ENCODE measurements around the gene DQX1.
"Not testable (repeated sequence)": the region's sequence is repeated elsewhere in the genome, so short reads cannot be mapped to it uniquely, and the experiment has no call there.

Gene DQX1

DNA sequence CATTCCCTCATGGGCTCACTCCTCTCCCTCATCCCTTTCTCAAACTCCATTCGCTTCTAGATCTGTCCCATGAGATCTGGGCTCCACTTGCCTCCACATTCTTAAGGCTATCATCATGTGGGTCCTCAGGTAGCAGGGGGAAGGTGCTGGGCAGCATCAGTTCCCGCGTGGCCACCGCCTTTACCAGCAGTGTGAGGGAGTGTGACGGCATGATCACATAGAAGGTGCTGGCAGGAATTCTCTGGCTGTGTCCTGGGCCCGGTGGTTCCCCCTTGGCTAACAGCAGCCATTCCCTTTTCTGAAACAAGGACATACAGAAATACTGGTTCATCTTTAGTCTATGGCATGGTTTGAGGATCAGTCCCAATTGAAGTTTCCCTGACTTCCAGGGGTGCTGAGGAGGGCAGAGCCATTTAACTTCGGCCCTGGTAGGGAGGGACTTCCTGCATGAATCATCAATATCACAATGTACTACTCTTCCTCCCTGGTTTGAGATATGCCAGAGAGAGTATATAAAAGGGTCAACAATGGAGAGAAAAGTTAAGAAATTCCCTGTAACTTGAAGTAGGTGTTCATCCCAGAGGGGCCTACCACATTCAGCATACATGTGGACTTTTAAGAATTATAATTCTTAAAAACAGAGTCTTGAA is 36.2 kb upstream of the DQX1 start:
- ATAC-seq, result no peak

DNA sequence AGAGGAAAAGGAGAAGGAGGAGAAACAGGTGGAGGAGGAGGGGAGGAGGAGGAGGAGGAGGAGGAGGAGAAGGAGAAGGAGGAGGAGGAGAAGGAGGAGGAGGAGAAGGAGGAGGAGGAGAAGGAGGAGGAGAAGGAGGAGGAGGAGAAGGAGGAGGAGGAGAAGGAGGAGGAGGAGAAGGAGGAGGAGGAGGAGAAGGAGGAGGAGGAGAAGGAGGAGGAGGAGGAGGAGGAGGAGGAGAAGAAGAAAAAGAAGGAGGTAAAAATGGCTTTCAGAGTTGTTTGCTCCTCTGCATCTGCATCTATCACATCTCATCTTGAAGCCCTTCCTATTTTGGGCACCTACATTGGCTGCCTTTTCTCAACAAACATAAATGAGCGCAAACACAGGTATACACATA is 35.0 kb upstream of the DQX1 start:
- ATAC-seq, result not testable (repeated sequence)

More for the DNA sequence above, 36.2 kb upstream of the DQX1 start:
- TF ChIP-seq, protein P1, sequence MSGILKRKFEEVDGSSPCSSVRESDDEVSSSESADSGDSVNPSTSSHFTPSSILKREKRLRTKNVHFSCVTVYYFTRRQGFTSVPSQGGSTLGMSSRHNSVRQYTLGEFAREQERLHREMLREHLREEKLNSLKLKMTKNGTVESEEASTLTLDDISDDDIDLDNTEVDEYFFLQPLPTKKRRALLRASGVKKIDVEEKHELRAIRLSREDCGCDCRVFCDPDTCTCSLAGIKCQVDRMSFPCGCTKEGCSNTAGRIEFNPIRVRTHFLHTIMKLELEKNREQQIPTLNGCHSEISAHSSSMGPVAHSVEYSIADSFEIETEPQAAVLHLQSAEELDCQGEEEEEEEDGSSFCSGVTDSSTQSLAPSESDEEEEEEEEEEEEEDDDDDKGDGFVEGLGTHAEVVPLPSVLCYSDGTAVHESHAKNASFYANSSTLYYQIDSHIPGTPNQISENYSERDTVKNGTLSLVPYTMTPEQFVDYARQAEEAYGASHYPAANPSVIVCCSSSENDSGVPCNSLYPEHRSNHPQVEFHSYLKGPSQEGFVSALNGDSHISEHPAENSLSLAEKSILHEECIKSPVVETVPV (CRISPR knock-in tag; IDR thresholded peaks at IDR 0.05), result no peak
- no peak for TF ChIP-seq TCF4 (CRISPR knock-in tag; IDR thresholded peaks at IDR 0.05; ENCODE audit: borderline replicate concordance)
- TF ChIP-seq, protein P2, sequence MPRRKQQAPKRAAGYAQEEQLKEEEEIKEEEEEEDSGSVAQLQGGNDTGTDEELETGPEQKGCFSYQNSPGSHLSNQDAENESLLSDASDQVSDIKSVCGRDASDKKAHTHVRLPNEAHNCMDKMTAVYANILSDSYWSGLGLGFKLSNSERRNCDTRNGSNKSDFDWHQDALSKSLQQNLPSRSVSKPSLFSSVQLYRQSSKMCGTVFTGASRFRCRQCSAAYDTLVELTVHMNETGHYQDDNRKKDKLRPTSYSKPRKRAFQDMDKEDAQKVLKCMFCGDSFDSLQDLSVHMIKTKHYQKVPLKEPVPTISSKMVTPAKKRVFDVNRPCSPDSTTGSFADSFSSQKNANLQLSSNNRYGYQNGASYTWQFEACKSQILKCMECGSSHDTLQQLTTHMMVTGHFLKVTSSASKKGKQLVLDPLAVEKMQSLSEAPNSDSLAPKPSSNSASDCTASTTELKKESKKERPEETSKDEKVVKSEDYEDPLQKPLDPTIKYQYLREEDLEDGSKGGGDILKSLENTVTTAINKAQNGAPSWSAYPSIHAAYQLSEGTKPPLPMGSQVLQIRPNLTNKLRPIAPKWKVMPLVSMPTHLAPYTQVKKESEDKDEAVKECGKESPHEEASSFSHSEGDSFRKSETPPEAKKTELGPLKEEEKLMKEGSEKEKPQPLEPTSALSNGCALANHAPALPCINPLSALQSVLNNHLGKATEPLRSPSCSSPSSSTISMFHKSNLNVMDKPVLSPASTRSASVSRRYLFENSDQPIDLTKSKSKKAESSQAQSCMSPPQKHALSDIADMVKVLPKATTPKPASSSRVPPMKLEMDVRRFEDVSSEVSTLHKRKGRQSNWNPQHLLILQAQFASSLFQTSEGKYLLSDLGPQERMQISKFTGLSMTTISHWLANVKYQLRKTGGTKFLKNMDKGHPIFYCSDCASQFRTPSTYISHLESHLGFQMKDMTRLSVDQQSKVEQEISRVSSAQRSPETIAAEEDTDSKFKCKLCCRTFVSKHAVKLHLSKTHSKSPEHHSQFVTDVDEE (CRISPR knock-in tag; IDR thresholded peaks at IDR 0.05), result no peak

DNA sequence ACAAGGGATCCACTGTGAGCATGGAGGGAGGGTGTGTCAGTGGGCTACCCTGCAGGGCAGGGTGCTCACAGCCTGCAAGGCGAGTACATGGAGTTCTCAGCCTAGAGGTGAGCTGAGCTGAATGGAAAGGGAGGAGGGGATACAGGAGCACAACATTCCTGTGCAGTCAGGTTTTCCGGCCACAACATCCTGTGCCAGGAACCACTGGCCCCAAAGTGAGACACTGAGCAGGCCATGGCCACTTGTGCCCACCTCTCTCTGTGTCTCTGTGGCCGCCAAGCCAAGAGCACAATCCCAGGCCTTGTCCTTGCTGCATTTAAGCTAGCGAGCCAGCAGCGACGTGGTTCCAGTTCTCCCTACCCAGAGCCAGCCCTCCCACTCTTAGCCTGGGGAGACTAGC is 34.6 kb upstream of the DQX1 start:
- ATAC-seq, result peak; percentile 38

DNA sequence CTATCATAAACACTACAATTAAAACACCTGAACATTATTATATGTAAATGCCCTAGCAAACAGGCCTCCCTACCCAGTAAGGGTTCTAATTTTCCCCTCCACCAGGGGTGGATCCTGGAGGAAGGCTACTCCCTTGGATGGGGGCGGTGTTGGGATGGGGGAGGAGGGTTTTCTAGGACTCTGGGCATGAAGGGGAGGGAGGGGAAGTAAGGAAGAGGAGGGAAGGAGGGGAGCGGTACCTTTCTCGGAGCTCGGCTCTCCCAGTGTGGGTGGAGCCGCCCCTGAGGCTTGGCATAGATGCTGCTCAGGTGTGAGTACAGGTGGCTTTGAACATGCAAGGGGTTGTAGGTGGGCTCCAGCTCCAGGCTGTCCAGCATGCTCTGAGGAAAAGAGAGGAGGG is 33.9 kb upstream of the DQX1 start:
- no peak for TF ChIP-seq ZNF8 (CRISPR knock-in tag; IDR thresholded peaks at IDR 0.05)
- TF ChIP-seq TCF4 (CRISPR knock-in tag; IDR thresholded peaks at IDR 0.05; ENCODE audit: borderline replicate concordance), result no peak
- no peak for TF ChIP-seq CSDC2 (CRISPR knock-in tag; IDR thresholded peaks at IDR 0.05)
- TF ChIP-seq, protein P2 (CRISPR knock-in tag; IDR thresholded peaks at IDR 0.05), result no peak
- no peak for TF ChIP-seq TOX (CRISPR knock-in tag; IDR thresholded peaks at IDR 0.05; ENCODE audit: borderline replicate concordance)
- TF ChIP-seq, protein P3, sequence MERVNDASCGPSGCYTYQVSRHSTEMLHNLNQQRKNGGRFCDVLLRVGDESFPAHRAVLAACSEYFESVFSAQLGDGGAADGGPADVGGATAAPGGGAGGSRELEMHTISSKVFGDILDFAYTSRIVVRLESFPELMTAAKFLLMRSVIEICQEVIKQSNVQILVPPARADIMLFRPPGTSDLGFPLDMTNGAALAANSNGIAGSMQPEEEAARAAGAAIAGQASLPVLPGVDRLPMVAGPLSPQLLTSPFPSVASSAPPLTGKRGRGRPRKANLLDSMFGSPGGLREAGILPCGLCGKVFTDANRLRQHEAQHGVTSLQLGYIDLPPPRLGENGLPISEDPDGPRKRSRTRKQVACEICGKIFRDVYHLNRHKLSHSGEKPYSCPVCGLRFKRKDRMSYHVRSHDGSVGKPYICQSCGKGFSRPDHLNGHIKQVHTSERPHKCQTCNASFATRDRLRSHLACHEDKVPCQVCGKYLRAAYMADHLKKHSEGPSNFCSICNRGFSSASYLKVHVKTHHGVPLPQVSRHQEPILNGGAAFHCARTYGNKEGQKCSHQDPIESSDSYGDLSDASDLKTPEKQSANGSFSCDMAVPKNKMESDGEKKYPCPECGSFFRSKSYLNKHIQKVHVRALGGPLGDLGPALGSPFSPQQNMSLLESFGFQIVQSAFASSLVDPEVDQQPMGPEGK (CRISPR knock-in tag; IDR thresholded peaks at IDR 0.05; ENCODE audit: borderline replicate concordance), result no peak

More for the DNA sequence above, 34.6 kb upstream of the DQX1 start:
- TF ChIP-seq, protein P1 (CRISPR knock-in tag; IDR thresholded peaks at IDR 0.05), result no peak
- TF ChIP-seq ZC3H10 (CRISPR knock-in tag; IDR thresholded peaks at IDR 0.05) (no peak), ZFP3 (CRISPR knock-in tag; IDR thresholded peaks at IDR 0.05) (no peak), ESRRG (CRISPR knock-in tag; IDR thresholded peaks at IDR 0.05) (no peak), ZNF70 (CRISPR knock-in tag; IDR thresholded peaks at IDR 0.05) (no peak), ARNTL (CRISPR knock-in tag; IDR thresholded peaks at IDR 0.05; ENCODE audit: borderline replicate concordance, low read depth) (no peak), RARB (CRISPR knock-in tag; IDR thresholded peaks at IDR 0.05) (no peak), ISL1 (CRISPR knock-in tag; IDR thresholded peaks at IDR 0.05) (no peak), ZFP30 (CRISPR knock-in tag; IDR thresholded peaks at IDR 0.05) (no peak), BACH2 (CRISPR knock-in tag; IDR thresholded peaks at IDR 0.05; ENCODE audit: borderline replicate concordance) (no peak), GLIS3 (CRISPR knock-in tag; IDR thresholded peaks at IDR 0.05) (no peak)
- TF ChIP-seq, protein P2 (CRISPR knock-in tag; IDR thresholded peaks at IDR 0.05), result no peak

More for the DNA sequence above, 33.9 kb upstream of the DQX1 start:
- ATAC-seq, result no peak

Data from SK-N-SH treated with all-trans-retinoic acid at 6 μM for 48 hours (cell line).